ENCODE data around the gene CHRM2. TPM values are rescaled to one million over a fixed set of nuclear protein-coding genes. Genes with fewer than 3 reads are reported as not detected.

Gene CHRM2
- total RNA-seq, 1 experiment from 2014 or later: not detected

DNA sequence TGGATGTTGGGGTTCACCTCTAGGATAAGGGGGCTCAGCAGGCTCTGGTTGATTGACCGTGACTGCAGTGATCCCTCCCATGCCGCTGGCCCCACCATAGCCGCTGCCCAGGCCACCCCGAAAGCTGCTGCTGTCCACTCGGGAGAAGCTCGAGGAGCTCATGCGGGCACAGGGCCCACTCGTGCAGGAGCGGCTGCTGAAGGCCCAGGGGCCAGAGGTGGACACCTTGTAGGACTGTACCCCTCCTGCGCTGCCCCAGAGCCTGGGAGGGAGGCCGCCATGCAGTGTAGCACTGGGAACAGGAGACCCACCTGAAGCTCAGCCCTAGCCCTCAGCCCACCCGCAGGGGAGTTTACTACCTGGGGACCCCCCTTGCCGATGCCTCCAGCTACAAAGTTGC is 70.0 kb downstream of the CHRM2 start:
- BruUV-seq (replicated peaks): no TSS peak

DNA sequence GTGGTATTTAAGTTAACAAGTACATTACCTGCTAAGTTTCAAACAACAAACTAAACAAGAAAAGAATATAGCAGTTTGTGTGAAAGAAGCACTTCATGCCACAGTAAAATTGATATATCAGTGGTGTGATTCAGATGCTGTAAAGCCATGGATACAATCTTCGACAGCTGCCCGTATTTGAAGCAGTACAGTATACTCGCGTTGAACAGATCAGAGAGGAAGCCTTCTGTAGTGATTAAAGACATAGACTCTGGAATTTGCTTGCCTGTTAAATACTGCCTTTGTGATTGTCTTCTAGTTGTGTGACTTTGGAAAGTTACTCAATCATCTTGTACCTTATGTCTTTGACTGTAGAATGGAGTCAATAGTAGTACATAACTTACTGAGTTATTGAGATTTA is 71.7 kb downstream of the CHRM2 start:
- no peak overlapping the region for H3K4me3 ChIP-seq (replicated peaks in 1 of 2; ENCODE audit: low read depth in 1 of 2, low read length in 2 of 2)
- ChIA-PET CTCF (no interaction called here), RAD21 (ENCODE audit: low non-redundant PET in 1 of 2, low total read pairs in 2 of 2, uncharacterized antibody in 2 of 2, unreplicated experiment in 2 of 2) (no interaction called here), POLR2A (no interaction called here)
- H3K4me2 ChIP-seq (ENCODE audit: low read length): no peak overlapping the region
- H3K27ac ChIP-seq (ENCODE audit: low read depth, low read length): no peak overlapping the region
- H3K9ac ChIP-seq (ENCODE audit: low read length): no peak overlapping the region
- no peaks in the 10 kb centered on the region for H3K27me3 ChIP-seq (ENCODE audit: insufficient read depth, low read length)
- H4K20me1 ChIP-seq (ENCODE audit: insufficient read depth): no peaks in the 10 kb centered on the region
- DNase-seq (ENCODE audit: low read depth, low spot score) (no peak), ATAC-seq (no peak)
- intact Hi-C loops (cut with micrococcal nuclease): no loop called here
- H3K79me2 ChIP-seq (ENCODE audit: insufficient read depth, low read length): no peaks in the 10 kb centered on the region
- H3K36me3 ChIP-seq (ENCODE audit: control insufficient read depth in 1 of 2, insufficient read depth in 2 of 2, low read length in 2 of 2): no peaks in the 10 kb centered on the region
- H2AFZ ChIP-seq (ENCODE audit: low read depth, low read length, poor library complexity, severe bottlenecking): no peak overlapping the region
- BruUV-seq (replicated peaks): no TSS peak
- peaks cover 4% of the 10 kb centered on the region in 2 experiments; a peak in 2 of 4 replicates for H3K9me3 ChIP-seq (ENCODE audit: control insufficient read depth in 1 of 2, insufficient read depth in 1 of 2, low read depth in 1 of 2, low read length in 2 of 2)
- H3K4me1 ChIP-seq (ENCODE audit: control insufficient read depth in 1 of 2, insufficient read depth in 2 of 2, low read length in 2 of 2): no peaks in the 10 kb centered on the region
- H3K9me2 ChIP-seq (ENCODE audit: insufficient read depth): no peaks in the 10 kb centered on the region
- no peak for TF ChIP-seq EGR1 (IDR thresholded peaks at IDR 0.05; ENCODE audit: low read depth)
- no peak for TF ChIP-seq SRF (IDR thresholded peaks at IDR 0.05; ENCODE audit: low read depth)
- no peak for TF ChIP-seq POLR2AphosphoS5 (IDR thresholded peaks at IDR 0.05; ENCODE audit: low read depth, low read length)
- TF ChIP-seq, protein P1, sequence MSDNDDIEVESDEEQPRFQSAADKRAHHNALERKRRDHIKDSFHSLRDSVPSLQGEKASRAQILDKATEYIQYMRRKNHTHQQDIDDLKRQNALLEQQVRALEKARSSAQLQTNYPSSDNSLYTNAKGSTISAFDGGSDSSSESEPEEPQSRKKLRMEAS (IDR thresholded peaks at IDR 0.05): no peak
- TF ChIP-seq SP1 (IDR thresholded peaks at IDR 0.05; ENCODE audit: low read depth): no peak
- no peak for TF ChIP-seq SIN3A (IDR thresholded peaks at IDR 0.05; ENCODE audit: low read depth)
- TF ChIP-seq CEBPB (IDR thresholded peaks at IDR 0.05; ENCODE audit: low read depth): no peak
- TF ChIP-seq ZNF274 (IDR thresholded peaks at IDR 0.05; ENCODE audit: low read depth, low read length): no peak
- TF ChIP-seq ELF1 (IDR thresholded peaks at IDR 0.05; ENCODE audit: borderline replicate concordance, low read depth): no peak
- TF ChIP-seq, protein P2, sequence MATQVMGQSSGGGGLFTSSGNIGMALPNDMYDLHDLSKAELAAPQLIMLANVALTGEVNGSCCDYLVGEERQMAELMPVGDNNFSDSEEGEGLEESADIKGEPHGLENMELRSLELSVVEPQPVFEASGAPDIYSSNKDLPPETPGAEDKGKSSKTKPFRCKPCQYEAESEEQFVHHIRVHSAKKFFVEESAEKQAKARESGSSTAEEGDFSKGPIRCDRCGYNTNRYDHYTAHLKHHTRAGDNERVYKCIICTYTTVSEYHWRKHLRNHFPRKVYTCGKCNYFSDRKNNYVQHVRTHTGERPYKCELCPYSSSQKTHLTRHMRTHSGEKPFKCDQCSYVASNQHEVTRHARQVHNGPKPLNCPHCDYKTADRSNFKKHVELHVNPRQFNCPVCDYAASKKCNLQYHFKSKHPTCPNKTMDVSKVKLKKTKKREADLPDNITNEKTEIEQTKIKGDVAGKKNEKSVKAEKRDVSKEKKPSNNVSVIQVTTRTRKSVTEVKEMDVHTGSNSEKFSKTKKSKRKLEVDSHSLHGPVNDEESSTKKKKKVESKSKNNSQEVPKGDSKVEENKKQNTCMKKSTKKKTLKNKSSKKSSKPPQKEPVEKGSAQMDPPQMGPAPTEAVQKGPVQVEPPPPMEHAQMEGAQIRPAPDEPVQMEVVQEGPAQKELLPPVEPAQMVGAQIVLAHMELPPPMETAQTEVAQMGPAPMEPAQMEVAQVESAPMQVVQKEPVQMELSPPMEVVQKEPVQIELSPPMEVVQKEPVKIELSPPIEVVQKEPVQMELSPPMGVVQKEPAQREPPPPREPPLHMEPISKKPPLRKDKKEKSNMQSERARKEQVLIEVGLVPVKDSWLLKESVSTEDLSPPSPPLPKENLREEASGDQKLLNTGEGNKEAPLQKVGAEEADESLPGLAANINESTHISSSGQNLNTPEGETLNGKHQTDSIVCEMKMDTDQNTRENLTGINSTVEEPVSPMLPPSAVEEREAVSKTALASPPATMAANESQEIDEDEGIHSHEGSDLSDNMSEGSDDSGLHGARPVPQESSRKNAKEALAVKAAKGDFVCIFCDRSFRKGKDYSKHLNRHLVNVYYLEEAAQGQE (IDR thresholded peaks at IDR 0.05; ENCODE audit: low read depth): no peak
- TF ChIP-seq FOSL1 (IDR thresholded peaks at IDR 0.05; ENCODE audit: low read depth): no peak

More for the DNA sequence above, 70.0 kb downstream of the CHRM2 start:
- H3K36me3 ChIP-seq (ENCODE audit: control insufficient read depth in 1 of 2, insufficient read depth in 2 of 2, low read length in 2 of 2): no peaks in the 10 kb centered on the region
- intact Hi-C loops (cut with micrococcal nuclease): no loop called here
- H3K9me3 ChIP-seq (ENCODE audit: control insufficient read depth in 1 of 2, insufficient read depth in 1 of 2, low read depth in 1 of 2, low read length in 2 of 2): peaks cover 10 to 11% of the 10 kb centered on the region in 2 experiments; a peak in 2 of 4 replicates
- H3K4me1 ChIP-seq (ENCODE audit: control insufficient read depth in 1 of 2, insufficient read depth in 2 of 2, low read length in 2 of 2): no peaks in the 10 kb centered on the region
- TF ChIP-seq SP1 (IDR thresholded peaks at IDR 0.05; ENCODE audit: low read depth) (no peak), ZNF274 (IDR thresholded peaks at IDR 0.05; ENCODE audit: low read depth, low read length) (no peak), CBX3 (IDR thresholded peaks at IDR 0.05; ENCODE audit: low read depth) (no peak), YY1 (IDR thresholded peaks at IDR 0.05; ENCODE audit: extremely low read depth, insufficient replicate concordance, low read depth, low read length) (no peak), FOSL1 (IDR thresholded peaks at IDR 0.05; ENCODE audit: low read depth) (no peak)
- TF ChIP-seq, protein P3, sequence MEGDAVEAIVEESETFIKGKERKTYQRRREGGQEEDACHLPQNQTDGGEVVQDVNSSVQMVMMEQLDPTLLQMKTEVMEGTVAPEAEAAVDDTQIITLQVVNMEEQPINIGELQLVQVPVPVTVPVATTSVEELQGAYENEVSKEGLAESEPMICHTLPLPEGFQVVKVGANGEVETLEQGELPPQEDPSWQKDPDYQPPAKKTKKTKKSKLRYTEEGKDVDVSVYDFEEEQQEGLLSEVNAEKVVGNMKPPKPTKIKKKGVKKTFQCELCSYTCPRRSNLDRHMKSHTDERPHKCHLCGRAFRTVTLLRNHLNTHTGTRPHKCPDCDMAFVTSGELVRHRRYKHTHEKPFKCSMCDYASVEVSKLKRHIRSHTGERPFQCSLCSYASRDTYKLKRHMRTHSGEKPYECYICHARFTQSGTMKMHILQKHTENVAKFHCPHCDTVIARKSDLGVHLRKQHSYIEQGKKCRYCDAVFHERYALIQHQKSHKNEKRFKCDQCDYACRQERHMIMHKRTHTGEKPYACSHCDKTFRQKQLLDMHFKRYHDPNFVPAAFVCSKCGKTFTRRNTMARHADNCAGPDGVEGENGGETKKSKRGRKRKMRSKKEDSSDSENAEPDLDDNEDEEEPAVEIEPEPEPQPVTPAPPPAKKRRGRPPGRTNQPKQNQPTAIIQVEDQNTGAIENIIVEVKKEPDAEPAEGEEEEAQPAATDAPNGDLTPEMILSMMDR (IDR thresholded peaks at IDR 0.05 in 2 of 3, conservative IDR thresholded peaks at IDR 0.05 in 1 of 3; ENCODE audit: borderline replicate concordance in 1 of 3, insufficient read depth in 1 of 3, low read depth in 2 of 3, low read length in 2 of 3): no peak
- ChIA-PET CTCF (no interaction called here), RAD21 (ENCODE audit: low non-redundant PET in 1 of 2, low total read pairs in 2 of 2, uncharacterized antibody in 2 of 2, unreplicated experiment in 2 of 2) (no interaction called here), POLR2A (no interaction called here)
- H3K4me3 ChIP-seq (replicated peaks in 1 of 2; ENCODE audit: low read depth in 1 of 2, low read length in 2 of 2): no peak overlapping the region
- H4K20me1 ChIP-seq (ENCODE audit: insufficient read depth): no peaks in the 10 kb centered on the region
- H3K27ac ChIP-seq (ENCODE audit: low read depth, low read length): no peak overlapping the region
- no peak overlapping the region for H3K4me2 ChIP-seq (ENCODE audit: low read length)
- H3K27me3 ChIP-seq (ENCODE audit: insufficient read depth, low read length): no peaks in the 10 kb centered on the region
- DNase-seq (ENCODE audit: low read depth, low spot score): no peak
- no peak for ATAC-seq
- no peaks in the 10 kb centered on the region for H3K9me2 ChIP-seq (ENCODE audit: insufficient read depth)
- no peak overlapping the region for H2AFZ ChIP-seq (ENCODE audit: low read depth, low read length, poor library complexity, severe bottlenecking)
- H3K79me2 ChIP-seq (ENCODE audit: insufficient read depth, low read length): no peaks in the 10 kb centered on the region
- H3K9ac ChIP-seq (ENCODE audit: low read length): no peak overlapping the region
